ENCODE data around the gene SLC6A20. TPM values are rescaled to one million over a fixed set of nuclear protein-coding genes. Genes with fewer than 3 reads are reported as not detected.
"Not testable (repeated sequence)": the region's sequence is repeated elsewhere in the genome, so short reads cannot be mapped to it uniquely, and the experiment has no call there.

Gene SLC6A20
- total RNA-seq, 2 experiments from 2014 or later = not detected

DNA sequence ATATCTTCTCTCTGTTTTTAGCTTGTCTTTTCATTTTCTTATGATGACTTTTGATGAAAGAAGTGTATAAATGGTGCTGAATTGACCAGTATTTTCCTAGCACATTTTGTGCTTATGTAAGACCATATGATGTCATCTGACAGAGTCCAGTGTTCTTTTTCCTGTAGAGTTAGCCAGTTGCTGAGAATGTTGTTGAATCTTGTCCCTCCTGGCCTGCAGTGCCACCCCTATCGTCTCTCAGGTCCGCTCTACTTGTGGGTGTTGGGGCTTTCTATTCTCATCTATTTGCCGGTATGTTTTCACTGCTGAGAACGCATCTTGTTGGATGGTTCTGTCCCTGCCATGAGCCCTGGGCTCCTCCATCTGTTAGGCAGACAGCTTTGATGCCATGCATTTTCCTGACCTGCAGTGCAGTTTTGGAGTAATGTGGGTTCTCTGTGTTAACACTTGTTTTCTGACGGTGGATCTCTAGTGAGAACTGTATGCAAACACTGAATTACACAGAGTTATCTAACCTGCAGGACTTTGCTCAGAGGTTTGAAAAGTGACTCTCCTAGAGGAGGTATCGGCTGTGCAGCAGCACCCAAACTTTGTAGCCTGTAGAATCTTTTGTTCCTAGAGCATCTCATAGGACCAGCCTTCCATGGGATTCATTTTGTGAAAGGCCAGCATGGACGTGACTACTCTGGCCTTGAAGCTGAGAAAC is 44.6 kb downstream of the SLC6A20 start:
- Histone ChIP-seq H3K4me1 (ENCODE audit: insufficient read depth, low read length, poor library complexity, severe bottlenecking) (no peaks in the 10 kb centered on the region), H3K4me3 (ENCODE audit: low read depth, low read length, poor library complexity, severe bottlenecking) (no peak overlapping the region), H3K36me3 (ENCODE audit: insufficient read depth, low read length) (no peaks in the 10 kb centered on the region), H3K27ac (ENCODE audit: low read depth, low read length, poor library complexity, severe bottlenecking) (no peak overlapping the region), H3K9me3 (ENCODE audit: low read length) (no peaks in the 10 kb centered on the region), H3K9me2 (ENCODE audit: insufficient read depth, low read length) (no peaks in the 10 kb centered on the region), H3K79me2 (ENCODE audit: insufficient read depth, low read depth, low read length) (no peaks in the 10 kb centered on the region), H3K4me2 (ENCODE audit: low read length) (no peak overlapping the region), H4K20me1 (ENCODE audit: insufficient read depth, low read length) (no peaks in the 10 kb centered on the region), H2AFZ (ENCODE audit: low read length) (no peak overlapping the region)
- BruUV-seq (replicated peaks) = no TSS peak
- CTCF ChIA-PET (ENCODE audit: unreplicated experiment) = no interaction called here
- TF ChIP-seq EZH2phosphoT487 (IDR thresholded peaks at IDR 0.05; ENCODE audit: borderline replicate concordance, low read depth, low read length) = no peak
- TF ChIP-seq, protein P1, sequence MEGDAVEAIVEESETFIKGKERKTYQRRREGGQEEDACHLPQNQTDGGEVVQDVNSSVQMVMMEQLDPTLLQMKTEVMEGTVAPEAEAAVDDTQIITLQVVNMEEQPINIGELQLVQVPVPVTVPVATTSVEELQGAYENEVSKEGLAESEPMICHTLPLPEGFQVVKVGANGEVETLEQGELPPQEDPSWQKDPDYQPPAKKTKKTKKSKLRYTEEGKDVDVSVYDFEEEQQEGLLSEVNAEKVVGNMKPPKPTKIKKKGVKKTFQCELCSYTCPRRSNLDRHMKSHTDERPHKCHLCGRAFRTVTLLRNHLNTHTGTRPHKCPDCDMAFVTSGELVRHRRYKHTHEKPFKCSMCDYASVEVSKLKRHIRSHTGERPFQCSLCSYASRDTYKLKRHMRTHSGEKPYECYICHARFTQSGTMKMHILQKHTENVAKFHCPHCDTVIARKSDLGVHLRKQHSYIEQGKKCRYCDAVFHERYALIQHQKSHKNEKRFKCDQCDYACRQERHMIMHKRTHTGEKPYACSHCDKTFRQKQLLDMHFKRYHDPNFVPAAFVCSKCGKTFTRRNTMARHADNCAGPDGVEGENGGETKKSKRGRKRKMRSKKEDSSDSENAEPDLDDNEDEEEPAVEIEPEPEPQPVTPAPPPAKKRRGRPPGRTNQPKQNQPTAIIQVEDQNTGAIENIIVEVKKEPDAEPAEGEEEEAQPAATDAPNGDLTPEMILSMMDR (conservative IDR thresholded peaks at IDR 0.05; ENCODE audit: low read length) = no peak
- intact Hi-C loops (cut with micrococcal nuclease; ENCODE audit: unreplicated experiment) = no loop called here
- POLR2A ChIA-PET = no interaction called here
- no peak for DNase-seq (ENCODE audit: low spot score)

DNA sequence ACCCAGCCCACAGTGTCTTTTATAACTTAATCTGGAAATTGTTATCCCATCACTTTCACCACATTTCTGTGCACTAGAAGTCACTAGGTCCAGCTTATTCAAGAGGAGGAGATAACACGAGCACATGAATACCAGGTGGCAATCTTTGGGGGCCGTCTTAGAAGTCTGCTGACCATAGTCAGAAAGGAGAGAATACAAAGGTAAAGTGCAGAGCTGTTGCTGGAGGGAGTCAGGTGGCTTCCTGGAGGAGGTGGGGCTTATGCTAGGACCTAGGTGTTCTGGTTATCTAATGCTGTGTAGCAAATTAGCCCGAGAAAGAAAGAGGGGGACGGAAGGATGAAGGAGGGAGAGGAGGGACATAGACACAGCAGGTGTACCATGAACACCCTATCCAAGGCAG is 46.5 kb downstream of the SLC6A20 start:
- no peaks in the 10 kb centered on the region for H4K20me1 ChIP-seq (ENCODE audit: insufficient read depth, low read length)
- no peaks in the 10 kb centered on the region for H3K9me2 ChIP-seq (ENCODE audit: insufficient read depth, low read length)
- TF ChIP-seq EZH2phosphoT487 (IDR thresholded peaks at IDR 0.05; ENCODE audit: borderline replicate concordance, low read depth, low read length) = no peak
- TF ChIP-seq, protein P1 (conservative IDR thresholded peaks at IDR 0.05; ENCODE audit: low read length) = no peak
- no peak overlapping the region for H3K4me3 ChIP-seq (ENCODE audit: low read depth, low read length, poor library complexity, severe bottlenecking)
- no peaks in the 10 kb centered on the region for H3K4me1 ChIP-seq (ENCODE audit: insufficient read depth, low read length, poor library complexity, severe bottlenecking)
- no peak overlapping the region for H3K4me2 ChIP-seq (ENCODE audit: low read length)
- ChIA-PET CTCF (ENCODE audit: unreplicated experiment) (no interaction called here), POLR2A (no interaction called here)
- DNase-seq (ENCODE audit: low spot score) = no peak
- intact Hi-C loops (cut with micrococcal nuclease; ENCODE audit: unreplicated experiment) = no loop called here
- H3K9me3 ChIP-seq (ENCODE audit: low read length) = no peaks in the 10 kb centered on the region
- 0 out of 2 replicates have a peak, but pooled peaks cover 7% of the 10 kb centered on the region for H3K36me3 ChIP-seq (ENCODE audit: insufficient read depth, low read length)
- no TSS peak for BruUV-seq (replicated peaks)
- no peaks in the 10 kb centered on the region for H3K79me2 ChIP-seq (ENCODE audit: insufficient read depth, low read depth, low read length)
- H2AFZ ChIP-seq (ENCODE audit: low read length) = no peak overlapping the region
- H3K27ac ChIP-seq (ENCODE audit: low read depth, low read length, poor library complexity, severe bottlenecking) = no peak overlapping the region

DNA sequence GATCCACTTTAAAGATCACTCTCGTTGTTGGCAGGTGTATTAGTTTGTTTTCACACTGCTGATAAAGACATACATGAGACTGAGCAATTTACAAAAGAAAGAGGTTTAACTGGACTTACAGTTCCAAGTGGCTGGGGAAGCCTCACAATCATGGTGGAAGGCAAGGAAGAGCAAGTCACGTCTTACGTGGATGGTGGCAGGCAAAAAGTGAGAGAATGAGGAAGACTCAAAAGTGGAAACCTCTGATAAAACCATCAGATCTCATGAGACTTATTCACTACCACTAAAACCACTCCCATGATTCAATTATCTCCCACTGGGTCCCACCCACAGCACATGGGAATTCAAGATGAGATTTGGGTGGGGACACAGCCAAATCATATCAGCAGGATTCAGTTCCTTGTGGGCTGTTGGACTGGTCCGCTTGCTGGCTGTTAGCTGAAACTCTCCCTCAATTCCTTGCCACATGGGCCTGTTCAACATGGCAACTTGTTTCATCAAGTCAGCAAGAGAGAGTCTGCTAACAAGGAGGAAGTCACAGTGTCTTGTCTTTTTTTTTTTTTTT is 47.2 kb downstream of the SLC6A20 start:
- intact Hi-C loops (cut with micrococcal nuclease; ENCODE audit: unreplicated experiment); H3K4me3 ChIP-seq (ENCODE audit: low read depth, low read length, poor library complexity, severe bottlenecking); H4K20me1 ChIP-seq (ENCODE audit: insufficient read depth, low read length); H2AFZ ChIP-seq (ENCODE audit: low read length); H3K4me2 ChIP-seq (ENCODE audit: low read length); CTCF ChIA-PET (ENCODE audit: unreplicated experiment); H3K79me2 ChIP-seq (ENCODE audit: insufficient read depth, low read depth, low read length); H3K9me2 ChIP-seq (ENCODE audit: insufficient read depth, low read length); POLR2A ChIA-PET; H3K9me3 ChIP-seq (ENCODE audit: low read length); H3K27ac ChIP-seq (ENCODE audit: low read depth, low read length, poor library complexity, severe bottlenecking); DNase-seq (ENCODE audit: low spot score); H3K4me1 ChIP-seq (ENCODE audit: insufficient read depth, low read length, poor library complexity, severe bottlenecking); BruUV-seq (replicated peaks): not testable (repeated sequence)
- H3K36me3 ChIP-seq (ENCODE audit: insufficient read depth, low read length) = peaks cover 11% of the 10 kb centered on the region; the same call in 1 of the 2 replicates

All from OCI-LY7 (cell line).